Rectal smooth muscle tissue (tissue), 1 donor: ENCODE results near the gene PARG.
"Not testable (repeated sequence)": the region's sequence is repeated elsewhere in the genome, so short reads cannot be mapped to it uniquely, and the experiment has no call there.

Source experiments
- H3K27ac ChIP-seq: one replicate; pipeline ENCODE4 v1.7.0; 2013; ENCODE audit warnings: low read depth, low read length, inconsistent platforms
- H3K27me3 ChIP-seq: one replicate; pipeline ENCODE4 v1.7.0; 2013; ENCODE audit warnings: low read length; ENCODE audit not compliant: control insufficient read depth, insufficient read depth
- H3K36me3 ChIP-seq: one replicate; pipeline ENCODE4 v1.7.0; 2013; ENCODE audit warnings: low read length; ENCODE audit not compliant: control insufficient read depth, insufficient read depth
- H3K4me1 ChIP-seq: one replicate; pipeline ENCODE4 v1.7.0; 2013; ENCODE audit warnings: low read length; ENCODE audit not compliant: control insufficient read depth, insufficient read depth
- H3K4me3 ChIP-seq: one replicate; pipeline ENCODE4 v1.7.0; 2013; ENCODE audit warnings: low read length
- H3K9ac ChIP-seq: one replicate; pipeline ENCODE4 v1.7.0; 2013; ENCODE audit warnings: low read length

PARG gene

GRCh38 chr10:49784681-49785080 is 157.1 kb downstream of the PARG start:
- Histone ChIP-seq H3K36me3 (no peaks in the 10 kb centered on the region), H3K27ac (no peak overlapping the region), H3K27me3 (no peaks in the 10 kb centered on the region), H3K4me1 (no peaks in the 10 kb centered on the region), H3K4me3 (no peak overlapping the region), H3K9ac (no peak overlapping the region)

- H3K27me3 ChIP-seq, result no peaks in the 10 kb centered on the region
- no peak overlapping the region for H3K27ac ChIP-seq
- no peak overlapping the region for H3K9ac ChIP-seq
- H3K4me3 ChIP-seq, result no peak overlapping the region
- no peaks in the 10 kb centered on the region for H3K36me3 ChIP-seq
- no peaks in the 10 kb centered on the region for H3K4me1 ChIP-seq
Observed at GRCh38 chr10:49783645-49784044, 158.2 kb downstream of the PARG start.

GRCh38 chr10:49781247-49781646 is 160.6 kb downstream of the PARG start:
- H3K9ac ChIP-seq, result no peak overlapping the region
- H3K4me1 ChIP-seq, result no peaks in the 10 kb centered on the region
- H3K4me3 ChIP-seq, result no peak overlapping the region
- H3K36me3 ChIP-seq, result no peaks in the 10 kb centered on the region
- no peak overlapping the region for H3K27ac ChIP-seq
- no peaks in the 10 kb centered on the region for H3K27me3 ChIP-seq

GRCh38 chr10:49778197-49778596 is 163.6 kb downstream of the PARG start:
- Histone ChIP-seq H3K27me3 (no peaks in the 10 kb centered on the region), H3K4me1 (no peaks in the 10 kb centered on the region), H3K36me3 (no peaks in the 10 kb centered on the region), H3K9ac (no peak overlapping the region), H3K27ac (no peak overlapping the region), H3K4me3 (no peak overlapping the region)

GRCh38 chr10:49776851-49777250 is 165.0 kb downstream of the PARG start:
- H3K4me1 ChIP-seq, result no peaks in the 10 kb centered on the region
- H3K4me3 ChIP-seq, result no peak overlapping the region
- no peak overlapping the region for H3K27ac ChIP-seq
- H3K36me3 ChIP-seq, result no peaks in the 10 kb centered on the region
- no peaks in the 10 kb centered on the region for H3K27me3 ChIP-seq
- no peak overlapping the region for H3K9ac ChIP-seq

GRCh38 chr10:49775014-49775413 is 166.8 kb downstream of the PARG start:
- no peak overlapping the region for H3K27ac ChIP-seq
- no peak overlapping the region for H3K4me3 ChIP-seq
- H3K9ac ChIP-seq, result no peak overlapping the region
- no peaks in the 10 kb centered on the region for H3K27me3 ChIP-seq
- H3K4me1 ChIP-seq, result no peaks in the 10 kb centered on the region
- H3K36me3 ChIP-seq, result no peaks in the 10 kb centered on the region

GRCh38 chr10:49772944-49773343 is 168.9 kb downstream of the PARG start:
- H3K27ac ChIP-seq, H3K9ac ChIP-seq, H3K4me3 ChIP-seq, H3K4me1 ChIP-seq, H3K36me3 ChIP-seq, H3K27me3 ChIP-seq: not testable (repeated sequence)

- H3K36me3 ChIP-seq, H3K4me1 ChIP-seq, H3K9ac ChIP-seq, H3K27ac ChIP-seq, H3K4me3 ChIP-seq, H3K27me3 ChIP-seq: not testable (repeated sequence)
Observed at GRCh38 chr10:49771046-49771445, 170.8 kb downstream of the PARG start.

GRCh38 chr10:49769692-49770091 is 172.1 kb downstream of the PARG start:
- H3K27me3 ChIP-seq, result peaks cover 9% of the 10 kb centered on the region
- H3K4me1 ChIP-seq, result no peaks in the 10 kb centered on the region
- no peaks in the 10 kb centered on the region for H3K36me3 ChIP-seq
- H3K4me3 ChIP-seq, result no peak overlapping the region
- no peak overlapping the region for H3K9ac ChIP-seq
- no peak overlapping the region for H3K27ac ChIP-seq

GRCh38 chr10:49768731-49769130 is 173.1 kb downstream of the PARG start:
- Histone ChIP-seq H3K27ac (no peak overlapping the region), H3K9ac (no peak overlapping the region), H3K4me3 (no peak overlapping the region), H3K4me1 (no peaks in the 10 kb centered on the region), H3K27me3 (peaks cover 9% of the 10 kb centered on the region), H3K36me3 (no peaks in the 10 kb centered on the region)

GRCh38 chr10:49768329-49768728 is 173.5 kb downstream of the PARG start:
- no peak overlapping the region for H3K4me3 ChIP-seq
- no peaks in the 10 kb centered on the region for H3K36me3 ChIP-seq
- no peaks in the 10 kb centered on the region for H3K4me1 ChIP-seq
- H3K27me3 ChIP-seq, result peaks cover 9% of the 10 kb centered on the region
- no peak overlapping the region for H3K27ac ChIP-seq
- no peak overlapping the region for H3K9ac ChIP-seq
